ENCODE data around the gene RAB15.

DNA sequence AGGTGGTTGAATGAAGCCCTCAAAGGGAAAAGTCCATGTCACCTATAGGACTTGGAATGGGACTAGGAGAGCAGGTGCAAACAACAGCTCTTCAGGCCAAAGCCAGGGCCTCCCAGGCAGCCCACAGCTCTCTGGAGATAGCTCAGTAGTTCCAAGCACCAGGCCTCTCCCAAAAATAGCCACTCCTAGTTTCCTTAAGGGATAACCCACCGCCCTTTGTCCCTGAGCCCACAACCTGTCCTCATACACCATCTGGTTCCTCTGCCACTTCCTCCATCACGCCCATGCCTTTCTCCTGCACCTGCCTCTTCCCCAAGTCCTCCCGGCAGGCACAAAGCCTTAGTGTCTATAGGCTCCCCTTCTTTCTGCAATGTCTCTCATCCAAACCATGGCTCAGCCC is 2.1 kb downstream of the RAB15 start:
- TF ChIP-seq, protein P1, sequence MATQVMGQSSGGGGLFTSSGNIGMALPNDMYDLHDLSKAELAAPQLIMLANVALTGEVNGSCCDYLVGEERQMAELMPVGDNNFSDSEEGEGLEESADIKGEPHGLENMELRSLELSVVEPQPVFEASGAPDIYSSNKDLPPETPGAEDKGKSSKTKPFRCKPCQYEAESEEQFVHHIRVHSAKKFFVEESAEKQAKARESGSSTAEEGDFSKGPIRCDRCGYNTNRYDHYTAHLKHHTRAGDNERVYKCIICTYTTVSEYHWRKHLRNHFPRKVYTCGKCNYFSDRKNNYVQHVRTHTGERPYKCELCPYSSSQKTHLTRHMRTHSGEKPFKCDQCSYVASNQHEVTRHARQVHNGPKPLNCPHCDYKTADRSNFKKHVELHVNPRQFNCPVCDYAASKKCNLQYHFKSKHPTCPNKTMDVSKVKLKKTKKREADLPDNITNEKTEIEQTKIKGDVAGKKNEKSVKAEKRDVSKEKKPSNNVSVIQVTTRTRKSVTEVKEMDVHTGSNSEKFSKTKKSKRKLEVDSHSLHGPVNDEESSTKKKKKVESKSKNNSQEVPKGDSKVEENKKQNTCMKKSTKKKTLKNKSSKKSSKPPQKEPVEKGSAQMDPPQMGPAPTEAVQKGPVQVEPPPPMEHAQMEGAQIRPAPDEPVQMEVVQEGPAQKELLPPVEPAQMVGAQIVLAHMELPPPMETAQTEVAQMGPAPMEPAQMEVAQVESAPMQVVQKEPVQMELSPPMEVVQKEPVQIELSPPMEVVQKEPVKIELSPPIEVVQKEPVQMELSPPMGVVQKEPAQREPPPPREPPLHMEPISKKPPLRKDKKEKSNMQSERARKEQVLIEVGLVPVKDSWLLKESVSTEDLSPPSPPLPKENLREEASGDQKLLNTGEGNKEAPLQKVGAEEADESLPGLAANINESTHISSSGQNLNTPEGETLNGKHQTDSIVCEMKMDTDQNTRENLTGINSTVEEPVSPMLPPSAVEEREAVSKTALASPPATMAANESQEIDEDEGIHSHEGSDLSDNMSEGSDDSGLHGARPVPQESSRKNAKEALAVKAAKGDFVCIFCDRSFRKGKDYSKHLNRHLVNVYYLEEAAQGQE (IDR thresholded peaks at IDR 0.05; ENCODE audit: insufficient read depth in 1 of 2, low read depth in 2 of 2, low read length in 2 of 2): no peak
- TF ChIP-seq POLR2AphosphoS5 (IDR thresholded peaks at IDR 0.05; ENCODE audit: low read depth, low read length) (no peak), TAF1 (IDR thresholded peaks at IDR 0.05; ENCODE audit: borderline replicate concordance, insufficient read depth, low read length) (no peak), SIN3A (IDR thresholded peaks at IDR 0.05; ENCODE audit: borderline replicate concordance, insufficient read depth, low read length) (no peak), FOXP2 (optimal IDR thresholded peaks at IDR 0.05; ENCODE audit: borderline replicate concordance, extremely low read depth, extremely low read length, insufficient read depth) (no peak)
